Measurements from ENCODE around the gene ARHGEF7.
A peak's percentile ranks its signal among the peaks of the same experiment; 100 is the strongest.
"Not testable (repeated sequence)": the region's sequence is repeated elsewhere in the genome, so short reads cannot be mapped to it uniquely, and the experiment has no call there.

ARHGEF7 gene

GRCh38 chr13:111187960-111188541 is 72.9 kb downstream of the ARHGEF7 start:
- no peak overlapping the region for H3K4me3 ChIP-seq (ENCODE audit: low read depth, low read length)
- no peak for TF ChIP-seq CTCF (IDR thresholded peaks at IDR 0.05; ENCODE audit: low read depth, low read length)
- peaks cover 13% of the 10 kb centered on the region for H3K4me1 ChIP-seq
- H3K36me3 ChIP-seq, result no peaks in the 10 kb centered on the region
- no peaks in the 10 kb centered on the region for H3K9me3 ChIP-seq
- DNase-seq, result peak; percentile 65
- no peaks in the 10 kb centered on the region for H3K27me3 ChIP-seq

DNA sequence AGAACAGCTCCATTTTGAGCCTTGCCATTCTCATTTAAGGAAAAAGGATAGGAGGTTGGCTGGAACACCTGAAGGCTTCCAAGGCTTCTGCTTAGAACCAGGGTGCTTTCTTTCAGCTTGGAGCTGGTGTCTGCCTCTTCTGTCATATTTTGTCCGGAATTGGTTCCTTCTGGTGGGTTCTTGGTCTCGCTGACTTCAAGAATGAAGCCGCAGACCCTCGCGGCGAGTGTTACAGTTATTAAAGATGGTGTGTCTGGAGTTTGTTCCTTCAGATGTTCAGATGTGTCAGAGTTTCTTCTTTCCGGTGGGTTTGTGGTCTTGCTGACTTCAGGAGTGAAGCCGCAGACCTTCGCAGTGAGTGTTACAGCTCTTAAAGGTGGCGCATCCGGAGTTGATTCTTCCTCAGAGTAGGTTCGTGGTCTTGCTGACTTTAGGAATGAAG is 74.0 kb downstream of the ARHGEF7 start:
- DNase-seq; H3K9me3 ChIP-seq; H3K36me3 ChIP-seq; H3K27me3 ChIP-seq; H3K4me3 ChIP-seq (ENCODE audit: low read depth, low read length): not testable (repeated sequence)
- peaks cover 13% of the 10 kb centered on the region for H3K4me1 ChIP-seq

GRCh38 chr13:111189516-111189915 is 74.4 kb downstream of the ARHGEF7 start:
- not testable (repeated sequence) for DNase-seq; H3K4me3 ChIP-seq (ENCODE audit: low read depth, low read length); H3K27me3 ChIP-seq; H3K36me3 ChIP-seq; H3K9me3 ChIP-seq; H3K4me1 ChIP-seq

DNA sequence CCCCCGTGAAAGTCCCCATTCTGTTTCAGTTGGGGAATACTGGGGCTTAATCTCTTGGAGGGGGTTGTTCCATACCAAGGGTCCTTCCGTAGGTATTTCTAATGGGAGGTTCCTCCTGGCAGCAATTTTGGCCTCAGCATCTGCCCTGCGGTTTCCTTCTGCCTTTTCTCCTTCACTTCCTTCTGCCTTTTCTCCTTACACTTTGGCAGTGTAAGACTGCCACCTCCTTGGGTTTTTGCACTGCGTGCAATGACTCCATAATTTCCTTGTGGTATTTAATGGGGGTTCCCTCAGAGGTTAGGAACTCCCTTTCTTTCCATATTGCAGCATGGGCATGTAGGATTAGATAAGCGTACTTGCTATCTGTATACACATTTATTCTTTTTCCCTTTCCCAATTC is 78.1 kb downstream of the ARHGEF7 start:
- H3K4me1 ChIP-seq; H3K4me3 ChIP-seq (ENCODE audit: low read depth, low read length); DNase-seq; H3K9me3 ChIP-seq; H3K36me3 ChIP-seq; H3K27me3 ChIP-seq: not testable (repeated sequence)

DNA sequence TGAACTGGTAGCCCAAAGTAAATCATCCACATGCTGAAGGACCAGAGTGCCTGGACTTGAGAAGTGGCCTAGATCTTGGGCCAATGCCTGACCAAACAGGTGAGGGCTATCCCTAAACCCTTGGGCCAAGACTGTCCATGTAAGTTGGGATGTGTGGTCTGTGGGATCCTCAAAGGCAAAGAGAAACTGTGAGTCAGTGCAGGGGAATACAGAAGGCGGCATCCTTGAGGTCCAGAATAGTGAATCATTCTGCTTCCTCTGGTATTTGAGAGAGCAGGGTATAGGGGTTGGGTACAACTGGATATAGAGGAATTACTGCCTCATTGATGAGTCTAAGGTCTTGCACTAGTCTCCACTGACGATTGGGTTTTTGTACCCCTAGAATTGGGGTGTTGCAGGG is 79.5 kb downstream of the ARHGEF7 start:
- not testable (repeated sequence) for H3K9me3 ChIP-seq; DNase-seq; H3K27me3 ChIP-seq; H3K36me3 ChIP-seq; H3K4me1 ChIP-seq; H3K4me3 ChIP-seq (ENCODE audit: low read depth, low read length)

DNA sequence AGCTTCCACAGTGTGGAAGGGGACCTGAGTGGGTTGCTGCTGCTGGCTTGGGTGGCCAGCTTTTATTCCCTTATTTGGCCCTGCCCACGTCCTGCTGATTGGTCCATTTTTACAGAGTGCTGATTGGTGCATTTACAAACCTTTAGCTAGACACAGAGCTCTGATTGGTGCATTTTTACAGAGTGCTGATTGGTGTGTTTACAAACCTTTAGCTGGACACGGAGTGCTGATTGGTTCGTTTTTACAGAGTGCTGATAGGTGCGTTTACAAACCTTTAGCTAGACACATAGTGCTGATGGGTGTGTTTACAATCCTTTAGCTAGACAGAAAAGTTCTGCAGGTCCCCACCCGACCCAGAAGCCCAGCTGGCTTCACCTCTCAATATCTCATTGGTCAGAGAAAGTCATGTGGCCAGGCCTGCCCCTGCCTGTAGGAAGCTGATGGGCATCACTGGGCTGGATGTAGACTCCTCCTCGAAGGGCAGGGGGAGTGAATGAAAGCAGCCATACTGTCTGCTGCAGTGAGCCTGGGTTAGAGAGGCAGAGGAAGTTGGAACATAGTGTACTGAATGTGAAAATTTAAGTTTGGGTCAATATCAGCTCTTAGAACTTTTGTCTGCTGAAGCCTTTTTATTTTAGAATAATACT is 83.7 kb downstream of the ARHGEF7 start:
- H3K9me3 ChIP-seq; DNase-seq; H3K36me3 ChIP-seq; H3K4me1 ChIP-seq; H3K27me3 ChIP-seq; H3K4me3 ChIP-seq (ENCODE audit: low read depth, low read length): not testable (repeated sequence)

- TF ChIP-seq CTCF (IDR thresholded peaks at IDR 0.05; ENCODE audit: low read depth, low read length), result no peak
- no peak for DNase-seq
- H3K36me3 ChIP-seq, result no peaks in the 10 kb centered on the region
- H3K4me1 ChIP-seq, result no peaks in the 10 kb centered on the region; the same call in 1 of the 2 replicates
- no peaks in the 10 kb centered on the region for H3K9me3 ChIP-seq
- no peak overlapping the region for H3K4me3 ChIP-seq (ENCODE audit: low read depth, low read length)
- no peaks in the 10 kb centered on the region for H3K27me3 ChIP-seq
Observed at GRCh38 chr13:111201304-111201940, 86.3 kb downstream of the ARHGEF7 start.

DNA sequence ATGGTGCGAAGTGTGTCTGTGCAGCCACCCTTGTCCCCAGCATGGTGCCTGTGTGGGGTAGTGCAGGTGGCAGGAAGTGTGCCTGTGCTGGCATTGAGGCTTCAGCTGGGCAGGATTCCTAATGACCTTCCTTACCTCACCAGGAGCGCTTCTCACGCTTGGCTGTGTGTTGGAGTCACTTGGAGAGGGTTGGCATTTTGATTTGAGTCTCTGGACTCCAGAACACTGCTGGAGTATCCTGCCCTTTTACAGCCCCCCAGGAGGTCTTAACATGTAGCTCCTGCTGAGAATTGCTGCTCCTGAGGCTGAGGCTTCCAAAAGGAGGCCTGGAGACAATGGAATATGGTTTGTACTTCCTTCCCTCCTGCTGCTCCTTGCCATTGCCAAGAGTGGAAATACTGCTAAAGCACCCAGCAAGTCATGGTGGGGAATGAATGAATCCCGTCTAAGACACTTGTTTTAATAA is 87.1 kb downstream of the ARHGEF7 start:
- H3K4me1 ChIP-seq, result no peaks in the 10 kb centered on the region; the same call in 1 of the 2 replicates
- H3K27me3 ChIP-seq, result no peaks in the 10 kb centered on the region
- no peak overlapping the region for H3K4me3 ChIP-seq (ENCODE audit: low read depth, low read length)
- no peaks in the 10 kb centered on the region for H3K36me3 ChIP-seq
- H3K9me3 ChIP-seq, result no peaks in the 10 kb centered on the region
- no peak for TF ChIP-seq CTCF (IDR thresholded peaks at IDR 0.05; ENCODE audit: low read depth, low read length)
- DNase-seq, result no peak

All from BE2C (cell line).